Activated T-cell treated with anti-CD3 and anti-CD28 coated beads for 1 hour (primary cell): ENCODE data around the gene GMDS.
"Not testable (repeated sequence)": the region's sequence is repeated elsewhere in the genome, so short reads cannot be mapped to it uniquely, and the experiment has no call there.

Experiments
- DNase-seq: peaks from one replicate; pipeline ENCODE4 v3.0.0-alpha.2; 2020; ENCODE audit warnings: low read depth

GMDS gene

GRCh38 chr6:1679031-1679687 lies 566.2 kb downstream of the GMDS start:
- DNase-seq = no peak

GRCh38 chr6:1678201-1678600 lies 567.2 kb downstream of the GMDS start:
- DNase-seq = no peak

- DNase-seq = no peak
Measured at GRCh38 chr6:1672379-1672778, 573.0 kb downstream of the GMDS start.

- no peak for DNase-seq
Measured at GRCh38 chr6:1670711-1671462, 574.5 kb downstream of the GMDS start.

- DNase-seq = no peak
Measured at GRCh38 chr6:1669996-1670395, 575.4 kb downstream of the GMDS start.

- not testable (repeated sequence) for DNase-seq
Measured at GRCh38 chr6:1668456-1668855, 576.9 kb downstream of the GMDS start.

- no peak for DNase-seq
Measured at GRCh38 chr6:1667805-1668175, 577.6 kb downstream of the GMDS start.

- no peak for DNase-seq
Measured at GRCh38 chr6:1667012-1667804, 578.2 kb downstream of the GMDS start.

- no peak for DNase-seq
Measured at GRCh38 chr6:1665214-1665613, 580.2 kb downstream of the GMDS start.

- DNase-seq = no peak
Measured at GRCh38 chr6:1664329-1664728, 581.1 kb downstream of the GMDS start.

- no peak for DNase-seq
Measured at GRCh38 chr6:1663511-1663910, 581.9 kb downstream of the GMDS start.

- no peak for DNase-seq
Measured at GRCh38 chr6:1662534-1662933, 582.9 kb downstream of the GMDS start.

- no peak for DNase-seq
Measured at GRCh38 chr6:1659816-1660215, 585.6 kb downstream of the GMDS start.

- no peak for DNase-seq
Measured at GRCh38 chr6:1658212-1659005, 587.0 kb downstream of the GMDS start.

- no peak for DNase-seq
Measured at GRCh38 chr6:1657771-1658165, 587.6 kb downstream of the GMDS start.

- DNase-seq = no peak
Measured at GRCh38 chr6:1657116-1657770, 588.2 kb downstream of the GMDS start.

GRCh38 chr6:1654054-1654453 lies 591.4 kb downstream of the GMDS start:
- no peak for DNase-seq

GRCh38 chr6:1652842-1653241 lies 592.6 kb downstream of the GMDS start:
- DNase-seq = no peak

GRCh38 chr6:1651362-1651761 lies 594.0 kb downstream of the GMDS start:
- DNase-seq = no peak

- no peak for DNase-seq
Measured at GRCh38 chr6:1645466-1646185, 599.8 kb downstream of the GMDS start.

- no peak for DNase-seq
Measured at GRCh38 chr6:1644516-1645060, 600.8 kb downstream of the GMDS start.
